Fibroblast of lung (primary cell): ENCODE results near the gene SPACA7. TPM values are rescaled to one million over a fixed set of nuclear protein-coding genes. Genes with fewer than 3 reads are reported as not detected.

Source experiments
- DNase-seq, 2 donors: peaks; one replicate each; pipeline versions ENCODE4 v3.0.0 to v3.0.0-alpha.2; 2010; ENCODE audit warnings: low read depth in 2 of 2
- H2AFZ ChIP-seq: 2 replicates; pipeline ENCODE4 v1.5.1; 2012; ENCODE audit warnings: low read length, control low read depth, inconsistent platforms
- H3K27ac ChIP-seq: 2 replicates; pipeline ENCODE4 v1.5.1; 2011; ENCODE audit warnings: low read length, control low read depth; ENCODE audit not compliant: insufficient read depth
- H3K27me3 ChIP-seq: 2 replicates; pipeline ENCODE4 v1.5.1; 2011; ENCODE audit warnings: mild to moderate bottlenecking, low read length; ENCODE audit not compliant: control insufficient read depth, insufficient read depth
- H3K36me3 ChIP-seq: 2 replicates; pipeline ENCODE4 v1.5.1; 2011; ENCODE audit warnings: low read length; ENCODE audit not compliant: control insufficient read depth, insufficient read depth
- H3K4me1 ChIP-seq: 2 replicates; pipeline ENCODE4 v1.5.1; 2011; ENCODE audit warnings: low read length; ENCODE audit not compliant: control insufficient read depth, insufficient read depth; ENCODE audit errors: extremely low read depth
- H3K4me2 ChIP-seq: 2 replicates; pipeline ENCODE4 v1.5.1; 2011; ENCODE audit warnings: low read length, control low read depth; ENCODE audit not compliant: insufficient read depth; ENCODE audit errors: extremely low read depth
- H3K4me3 ChIP-seq, 4 experiments: fragments of 200-600 bp in 1 of 4; sonication (generic) in 1 of 4; replicated peaks in 1 of 4; 2 replicates each; pipeline ENCODE4 v1.5.1; 2011 to 2016; ENCODE audit warnings: low read length in 4 of 4, low read depth in 3 of 4, mild to moderate bottlenecking in 3 of 4, control low read depth in 2 of 4, inconsistent platforms in 1 of 4, mixed read lengths in 1 of 4; ENCODE audit not compliant: insufficient read depth in 1 of 4; ENCODE audit errors: control extremely low read depth in 1 of 4
- H3K79me2 ChIP-seq: 2 replicates; pipeline ENCODE4 v1.5.1; 2012; ENCODE audit warnings: mild to moderate bottlenecking, low read length, inconsistent platforms; ENCODE audit not compliant: control insufficient read depth, insufficient read depth
- H3K9ac ChIP-seq: 2 replicates; pipeline ENCODE4 v1.5.1; 2011; ENCODE audit warnings: mild to moderate bottlenecking, low read length, control low read depth; ENCODE audit not compliant: insufficient read depth
- H3K9me3 ChIP-seq: 2 replicates; pipeline ENCODE4 v1.5.1; 2012; ENCODE audit warnings: low read depth, low read length; ENCODE audit not compliant: control insufficient read depth, insufficient read depth
- H4K20me1 ChIP-seq: 2 replicates; pipeline ENCODE4 v1.5.1; 2011; ENCODE audit warnings: low read length; ENCODE audit not compliant: control insufficient read depth, insufficient read depth; ENCODE audit errors: extremely low read depth
- CTCF ChIP-seq, 2 donors: IDR thresholded peaks in 1 of 2; conservative IDR thresholded peaks in 1 of 2; 1 replicate in 1 of 2; 2 replicates in 1 of 2; pipeline ENCODE4 v1.5.1; 2011 to 2012; ENCODE audit warnings: low read length in 2 of 2, control low read depth in 1 of 2, inconsistent platforms in 1 of 2, low read depth in 1 of 2, mild to moderate bottlenecking in 1 of 2
- EZH2 ChIP-seq: IDR thresholded peaks from 2 replicates; pipeline ENCODE4 v1.5.1; 2012; ENCODE audit warnings: low read length, control low read depth, mild to moderate bottlenecking; ENCODE audit errors: missing control alignments
- polyA plus RNA-seq, 2 donors: library from polyadenylated mRNA; depleted of rRNA in 1 of 2; stranded (reverse) in 1 of 2; unstranded in 1 of 2; fragments of >200 nt; gene quantifications; 2 replicates each; pipeline ENCODE4 v1.2.1, GENCODE V29; 2011 to 2012; ENCODE audit warnings: missing spikeins in 1 of 2
- total RNA-seq: library from RNA; depleted of rRNA; stranded (reverse); fragments of >200 nt; gene quantifications from 2 replicates; pipeline ENCODE4 v1.2.1, GENCODE V29; 2014

SPACA7 gene
- total and polyA plus RNA-seq, 2 donors (not counting 1 experiment from before 2014, with no cell fraction given) = not detected

DNA sequence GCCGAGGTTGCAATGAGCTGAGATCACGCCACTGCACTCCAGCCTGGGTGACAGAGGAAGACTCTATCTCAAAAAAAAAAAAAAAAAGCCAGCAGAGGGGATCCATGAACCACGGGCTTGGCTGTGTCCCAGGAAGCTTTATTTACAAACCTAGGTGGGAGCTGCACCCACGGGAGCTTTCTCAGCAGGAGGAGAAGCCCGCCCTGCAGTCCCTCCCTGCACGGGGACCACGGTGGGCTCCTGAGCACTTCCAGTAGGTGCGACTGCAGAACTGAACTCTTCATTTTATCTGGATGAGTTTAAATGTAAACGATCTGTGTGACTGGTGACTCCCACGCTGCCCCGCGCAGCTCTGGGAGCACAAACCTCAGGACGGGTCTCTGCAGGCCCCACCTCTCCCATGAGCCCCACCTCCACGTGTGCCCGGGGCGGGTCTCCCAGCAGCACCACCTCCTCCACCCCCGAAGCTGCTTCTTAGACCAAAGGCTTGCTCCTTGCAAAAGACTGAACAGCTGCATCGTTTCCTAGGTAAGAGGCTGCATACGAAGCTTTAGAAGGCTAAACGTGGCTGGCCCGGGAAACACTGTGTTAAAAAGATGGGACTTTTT, 66.4 kb downstream of the SPACA7 start:
- Histone ChIP-seq H3K4me2 (no peak overlapping the region), H3K27ac (no peak overlapping the region), H3K9me3 (no peaks in the 10 kb centered on the region), H4K20me1 (no peaks in the 10 kb centered on the region), H3K4me3 (no peak overlapping the region), H3K9ac (no peak overlapping the region), H3K79me2 (no peaks in the 10 kb centered on the region), H2AFZ (no peak overlapping the region), H3K36me3 (no peaks in the 10 kb centered on the region), H3K4me1 (no peaks in the 10 kb centered on the region), H3K27me3 (no peaks in the 10 kb centered on the region)
- no peak for TF ChIP-seq CTCF (conservative IDR thresholded peaks at IDR 0.05 in 1 of 2, IDR thresholded peaks at IDR 0.05 in 1 of 2; ENCODE audit: low read depth in 1 of 2, low read length in 2 of 2)
- TF ChIP-seq EZH2 = no peak
- peak in 1 of 2 donors; percentile 12 for DNase-seq

- Histone ChIP-seq H3K4me3 (no peak overlapping the region), H3K79me2 (no peaks in the 10 kb centered on the region), H4K20me1 (no peaks in the 10 kb centered on the region), H3K4me1 (no peaks in the 10 kb centered on the region), H3K9me3 (no peaks in the 10 kb centered on the region), H3K4me2 (no peak overlapping the region), H3K9ac (no peak overlapping the region), H3K36me3 (no peaks in the 10 kb centered on the region), H3K27me3 (no peaks in the 10 kb centered on the region), H2AFZ (no peak overlapping the region), H3K27ac (no peak overlapping the region)
- TF ChIP-seq CTCF (conservative IDR thresholded peaks at IDR 0.05 in 1 of 2, IDR thresholded peaks at IDR 0.05 in 1 of 2; ENCODE audit: low read depth in 1 of 2, low read length in 2 of 2) (peak; percentile 20 to 43), EZH2 (no peak)
- DNase-seq = no peak
Observed at GRCh38 chr13:112443191-112443994, 67.2 kb downstream of the SPACA7 start.

GRCh38 chr13:112443995-112444311, 67.8 kb downstream of the SPACA7 start:
- Histone ChIP-seq H3K36me3 (no peaks in the 10 kb centered on the region), H4K20me1 (no peaks in the 10 kb centered on the region), H3K9me3 (no peaks in the 10 kb centered on the region), H2AFZ (no peak overlapping the region), H3K4me3 (no peak overlapping the region), H3K27me3 (no peaks in the 10 kb centered on the region), H3K4me1 (no peaks in the 10 kb centered on the region), H3K4me2 (no peak overlapping the region), H3K79me2 (no peaks in the 10 kb centered on the region), H3K9ac (no peak overlapping the region), H3K27ac (no peak overlapping the region)
- DNase-seq = peak; percentile 26 to 53
- TF ChIP-seq CTCF (conservative IDR thresholded peaks at IDR 0.05 in 1 of 2, IDR thresholded peaks at IDR 0.05 in 1 of 2; ENCODE audit: low read depth in 1 of 2, low read length in 2 of 2) (peak; percentile 84 to 96), EZH2 (no peak)
